HepG2 (cell line): ENCODE data around the gene BMI1. TPM values are rescaled to one million over a fixed set of nuclear protein-coding genes. Genes with fewer than 3 reads are reported as not detected.
A peak's percentile ranks its signal among the peaks of the same experiment; 100 is the strongest.

Source experiments
- AHR ChIP-seq: IDR thresholded peaks from 2 replicates; pipeline ENCODE4 v1.6.1; 2018; ENCODE audit warnings: missing genetic modification reagents, missing compliant biosample characterization
- FIP1L1 ChIP-seq: fragments of 200-400 bp; formaldehyde crosslinking; IDR thresholded peaks from 2 replicates; pipeline ENCODE4 v1.6.1; 2018; ENCODE audit warnings: low read depth, mild to moderate bottlenecking, low read length, moderate library complexity, borderline replicate concordance; ENCODE audit not compliant: insufficient read depth
- FUBP1 ChIP-seq: sonication (generic); formaldehyde crosslinking; IDR thresholded peaks from 2 replicates; pipeline ENCODE4 v1.5.1; 2020; ENCODE audit warnings: missing genetic modification reagents, mild to moderate bottlenecking, borderline replicate concordance
- IKZF5 ChIP-seq: IDR thresholded peaks from 2 replicates; pipeline ENCODE4 v1.6.1; 2018; ENCODE audit warnings: missing genetic modification reagents, mild to moderate bottlenecking, missing compliant biosample characterization
- PPARG ChIP-seq: conservative IDR thresholded peaks from 2 replicates; pipeline ENCODE4 v1.6.1; 2016; ENCODE audit warnings: missing biosample characterization, missing genetic modification reagents
- PRDM4 ChIP-seq: sonication (generic); formaldehyde crosslinking; IDR thresholded peaks from 2 replicates; pipeline ENCODE4 v1.9.0; 2021; ENCODE audit warnings: missing genetic modification reagents, borderline replicate concordance
- SALL2 ChIP-seq: sonication (generic); formaldehyde crosslinking; IDR thresholded peaks from 2 replicates; pipeline ENCODE4 v1.8.1; 2023; ENCODE audit warnings: mild to moderate bottlenecking, missing genetic modification reagents, inconsistent platforms
- ZBTB40 ChIP-seq, 2 experiments: fragments of 450-650 bp in 1 of 2; sonication (generic) in 1 of 2; formaldehyde crosslinking in 1 of 2; IDR thresholded peaks; 2 replicates each; pipeline versions ENCODE4 v1.6.1 to v1.8.0; 2016 to 2022; ENCODE audit warnings: antibody characterized with exemption in 1 of 2, mild to moderate bottlenecking in 1 of 2, missing genetic modification reagents in 1 of 2
- ZNF451 ChIP-seq: sonication (generic); formaldehyde crosslinking; IDR thresholded peaks from 2 replicates; pipeline ENCODE4 v1.5.0; 2020; ENCODE audit warnings: mild to moderate bottlenecking, missing genetic modification reagents
- ZNF607 ChIP-seq: sonication (generic); formaldehyde crosslinking; IDR thresholded peaks from 2 replicates; pipeline ENCODE4 v1.5.1; 2020; ENCODE audit warnings: missing genetic modification reagents, mild to moderate bottlenecking, borderline replicate concordance
- polyA plus RNA-seq, 8 experiments: library from polyadenylated mRNA; depleted of rRNA in 3 of 8; stranded (reverse) in 7 of 8; unstranded in 1 of 8; fragments of >200 nt; fragmentation: Illumina TruSeq in 4 of 8; extraction: Trizol in 4 of 8; gene quantifications; 2 replicates each; pipeline versions ENCODE4 v1.2.1 to v1.2.3, GENCODE V29; 2011 to 2016; ENCODE audit warnings: low read depth in 4 of 8, missing spikeins in 1 of 8, mixed read lengths in 1 of 8; ENCODE audit not compliant: insufficient read depth in 1 of 8
- total RNA-seq, 5 experiments: library from RNA; depleted of rRNA; stranded (reverse); fragments of >200 nt; fragmentation: Illumina TruSeq; extraction: Trizol; gene quantifications; 2 replicates each; pipeline ENCODE4 v1.2.3, GENCODE V29; 2016; ENCODE audit warnings: low read depth in 1 of 5

The BMI1 gene
- total and polyA plus RNA-seq, 2 of the 13 experiments (the other 11 are each of a cell fraction or from before 2014, with no cell fraction given) = 30.5 to 44.0 TPM

GRCh38 chr10:22316286-22317075 lies 4.4 kb upstream of the BMI1 start, which contains the start of gene COMMD3 (continued):
- peak; percentile 67 for TF ChIP-seq IKZF5
- no peak for TF ChIP-seq ZBTB40 (IDR thresholded peaks at IDR 0.05)
- peak; percentile 68 for TF ChIP-seq ZBTB40 (CRISPR knock-in tag; IDR thresholded peaks at IDR 0.05)
- no peak for TF ChIP-seq FIP1L1
- no peak for TF ChIP-seq ZNF607 (CRISPR knock-in tag)
- peak; percentile 64; the same call in 1 of the 2 replicates for TF ChIP-seq ZNF451 (CRISPR knock-in tag)
- TF ChIP-seq AHR (CRISPR knock-in tag) = peak; percentile 31; the same call in 1 of the 2 replicates
- TF ChIP-seq FUBP1 (CRISPR knock-in tag) = no peak
- no peak for TF ChIP-seq PRDM4 (CRISPR knock-in tag)
- no peak; the same call in 1 of the 2 replicates for TF ChIP-seq SALL2 (CRISPR knock-in tag)
- TF ChIP-seq PPARG (CRISPR knock-in tag) = 0 out of 2 replicates have a peak, but pooled peaks have one; percentile 39
